OCI-LY7 (cell line): ENCODE data around the gene FAM163A.

Experiments used
- CTCF ChIP-seq: fragments of 200-600 bp; sonication (generic); conservative IDR thresholded peaks from 2 replicates; pipeline ENCODE4 v1.5.1; 2014; ENCODE audit warnings: mild to moderate bottlenecking, antibody characterized with exemption, low read length, moderate library complexity, mixed read lengths
- EZH2phosphoT487 ChIP-seq: fragments of 200-600 bp; sonication (generic); IDR thresholded peaks from 2 replicates; pipeline ENCODE4 v1.6.1; 2018; ENCODE audit warnings: low read depth, borderline replicate concordance, mild to moderate bottlenecking, mixed run types, antibody characterized with exemption, low read length, moderate library complexity, mixed read lengths

GRCh38 chr1:179794146-179794545 lies 51.1 kb downstream of the FAM163A start:
- no peak for TF ChIP-seq EZH2phosphoT487
- no peak for TF ChIP-seq CTCF
